Right lobe of liver (tissue), 4 donors: ENCODE results near the gene PALB2.

ENCODE experiments used
- POLR2A ChIP-seq: fragments of 450-650 bp; IDR thresholded peaks from one replicate; pipeline ENCODE4 v1.6.1; 2017; ENCODE audit warnings: antibody characterized with exemption, mild to moderate bottlenecking
- TF ChIP-seq, protein P1 (sequence below), 4 donors: fragments of 200-600 bp in 3 of 4; fragments of 450-650 bp in 1 of 4; IDR thresholded peaks; one replicate each; pipeline versions ENCODE4 v1.5.1 to v1.8.0; 2016 to 2022; ENCODE audit warnings: antibody characterized with exemption in 4 of 4, mild to moderate bottlenecking in 2 of 4
- donor health status: DM: no; HTN: no; CAD: no.
- donor health status: DM: no; HTN: no; CAD: no.
- donor health status: DM: no; HTN: yes; CAD: no.

- TF ChIP-seq, protein P1, sequence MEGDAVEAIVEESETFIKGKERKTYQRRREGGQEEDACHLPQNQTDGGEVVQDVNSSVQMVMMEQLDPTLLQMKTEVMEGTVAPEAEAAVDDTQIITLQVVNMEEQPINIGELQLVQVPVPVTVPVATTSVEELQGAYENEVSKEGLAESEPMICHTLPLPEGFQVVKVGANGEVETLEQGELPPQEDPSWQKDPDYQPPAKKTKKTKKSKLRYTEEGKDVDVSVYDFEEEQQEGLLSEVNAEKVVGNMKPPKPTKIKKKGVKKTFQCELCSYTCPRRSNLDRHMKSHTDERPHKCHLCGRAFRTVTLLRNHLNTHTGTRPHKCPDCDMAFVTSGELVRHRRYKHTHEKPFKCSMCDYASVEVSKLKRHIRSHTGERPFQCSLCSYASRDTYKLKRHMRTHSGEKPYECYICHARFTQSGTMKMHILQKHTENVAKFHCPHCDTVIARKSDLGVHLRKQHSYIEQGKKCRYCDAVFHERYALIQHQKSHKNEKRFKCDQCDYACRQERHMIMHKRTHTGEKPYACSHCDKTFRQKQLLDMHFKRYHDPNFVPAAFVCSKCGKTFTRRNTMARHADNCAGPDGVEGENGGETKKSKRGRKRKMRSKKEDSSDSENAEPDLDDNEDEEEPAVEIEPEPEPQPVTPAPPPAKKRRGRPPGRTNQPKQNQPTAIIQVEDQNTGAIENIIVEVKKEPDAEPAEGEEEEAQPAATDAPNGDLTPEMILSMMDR (IDR thresholded peaks at IDR 0.05), result no peak
- no peak for TF ChIP-seq POLR2A
These were observed 10.9 kb upstream of the PALB2 start for GRCh38 chr16:23651943-23652468.
